ENCODE data around the gene MYRIP.

The MYRIP gene

DNA sequence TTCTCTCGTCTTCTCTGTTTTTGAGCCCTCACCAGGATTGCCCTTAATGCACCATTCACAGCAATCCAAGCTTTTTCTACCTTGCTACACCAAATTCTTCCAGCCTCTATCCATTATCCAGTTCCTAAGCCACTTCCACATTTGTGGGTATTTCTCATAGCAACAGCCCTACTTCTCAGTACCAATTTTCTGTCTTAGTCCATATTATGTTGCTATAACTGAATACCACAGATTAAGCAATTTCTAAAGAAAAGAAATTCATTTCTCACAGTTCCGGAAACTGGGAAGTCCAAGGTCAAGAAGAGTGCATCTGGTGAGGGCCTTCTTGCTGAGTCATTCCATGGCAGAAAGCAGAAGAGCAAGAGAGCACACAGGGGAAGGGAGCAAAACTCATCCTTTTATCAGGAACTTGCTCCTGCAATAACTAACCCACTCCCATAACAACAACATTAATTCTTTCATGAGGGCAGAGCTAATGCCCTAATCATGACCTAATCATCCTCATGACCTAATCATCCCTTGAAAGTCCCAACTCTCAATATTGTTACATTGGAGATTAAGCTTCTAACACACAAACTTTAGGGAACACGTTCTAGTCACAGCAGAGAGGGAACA, 490.4 kb downstream of the MYRIP start:
- no peak for DNase-seq

DNA sequence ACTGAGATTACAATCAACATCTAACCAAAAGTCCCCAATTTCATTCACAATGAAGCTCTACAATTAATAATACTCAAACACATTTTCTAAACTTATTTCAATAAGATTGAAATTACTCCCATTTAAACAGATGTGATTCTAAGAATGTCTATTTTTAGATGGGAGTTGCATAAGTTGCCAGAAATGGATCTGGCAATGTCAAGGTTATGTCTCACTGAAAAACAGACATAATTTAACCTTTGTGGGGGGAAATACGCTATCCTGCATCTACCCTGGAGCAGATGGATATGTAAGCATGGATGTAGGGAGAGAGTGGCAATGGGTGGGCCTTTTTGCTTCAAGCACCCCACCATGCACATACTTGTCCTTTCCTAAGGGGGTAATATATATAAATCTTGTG, 493.4 kb downstream of the MYRIP start:
- DNase-seq, result no peak

DNA sequence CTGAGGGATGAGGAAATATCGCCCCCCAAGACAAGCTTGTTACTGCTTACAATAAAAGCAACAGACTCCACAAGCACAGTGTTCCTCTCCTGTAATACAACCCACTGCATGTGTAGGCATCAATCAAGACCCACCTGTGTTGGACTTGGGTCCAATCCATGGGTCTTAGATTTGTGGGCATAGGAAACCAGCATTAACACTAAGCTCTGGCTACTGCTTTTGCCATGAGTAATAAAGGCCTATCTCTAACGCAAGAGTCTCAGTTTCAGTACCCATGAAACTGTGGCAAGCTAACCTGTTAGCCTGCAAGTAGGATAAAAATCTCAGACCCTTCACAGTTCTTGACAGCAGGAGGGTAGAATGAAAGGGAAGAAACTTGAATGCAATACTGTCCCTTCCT, 494.9 kb downstream of the MYRIP start:
- no peak for DNase-seq

DNA sequence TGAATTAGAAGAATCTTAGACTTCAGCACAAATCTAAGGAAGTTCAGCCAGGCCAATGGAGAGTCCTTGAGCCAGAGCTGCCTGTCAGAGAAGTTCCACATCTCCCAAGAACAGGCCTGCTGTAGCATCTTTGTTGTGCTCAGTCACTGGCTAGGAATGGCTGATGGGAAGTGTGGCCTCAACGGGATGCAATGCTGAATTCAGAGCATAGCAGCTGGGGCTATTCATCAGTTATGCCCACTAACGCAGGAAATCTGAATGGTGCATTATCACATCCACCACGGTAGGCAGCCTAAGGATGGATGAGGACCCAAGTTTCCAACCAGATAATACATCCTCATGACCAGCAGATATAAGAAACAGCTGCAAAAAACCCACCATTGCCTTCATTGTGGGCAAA, 496.9 kb downstream of the MYRIP start:
- DNase-seq, result no peak

DNA sequence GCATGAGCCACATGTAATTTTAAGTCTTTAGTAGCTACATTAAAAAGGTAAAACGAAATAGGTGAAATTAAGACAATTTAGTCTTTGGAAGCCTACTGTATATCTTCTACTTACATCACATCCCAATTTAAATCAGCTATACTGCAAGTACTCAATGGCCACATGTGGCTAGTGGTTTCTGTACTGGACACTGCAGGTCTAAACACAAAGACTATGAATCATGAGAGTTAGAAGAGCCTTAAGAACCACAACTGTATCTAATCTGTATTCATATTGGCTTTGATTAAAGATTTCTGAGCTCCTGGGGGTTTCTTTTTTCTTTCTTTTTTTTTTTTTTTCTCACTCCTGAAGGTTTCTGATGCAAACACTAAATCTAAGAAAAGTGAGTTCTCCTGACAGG, 497.8 kb downstream of the MYRIP start:
- no peak for DNase-seq

DNA sequence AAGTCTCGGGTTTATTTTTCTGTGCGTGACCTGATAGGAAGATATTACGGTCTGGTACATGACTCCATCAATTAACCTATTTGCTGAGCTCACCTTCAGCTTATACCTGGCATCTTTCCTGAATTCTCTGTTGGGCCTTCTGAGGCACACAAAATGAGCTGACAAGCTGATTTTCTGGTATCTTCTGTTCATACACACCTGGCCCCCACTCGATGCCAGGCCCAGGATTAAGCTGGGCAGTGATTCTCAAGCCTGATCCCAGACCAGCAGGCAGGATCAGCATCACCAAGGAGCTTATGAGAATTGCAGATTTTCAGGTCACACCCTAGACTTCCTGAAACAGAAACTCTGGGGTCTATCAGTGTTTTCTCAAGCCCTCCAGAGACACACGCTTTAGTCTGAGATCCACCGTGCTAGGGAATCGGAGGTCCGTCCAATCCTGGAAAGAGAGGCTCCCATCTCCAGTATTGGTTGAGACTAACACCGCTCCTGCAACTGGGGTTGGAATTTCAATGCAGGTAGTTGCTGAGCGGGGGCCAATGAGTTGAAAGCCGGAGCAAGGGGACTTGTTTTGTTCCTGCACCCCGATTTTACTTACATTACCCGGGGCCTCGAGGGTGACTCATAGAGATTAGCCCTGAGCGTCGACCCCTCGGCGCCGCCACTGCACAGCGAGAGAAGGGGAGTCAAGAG, 499.5 kb downstream of the MYRIP start:
- no peak for DNase-seq

DNA sequence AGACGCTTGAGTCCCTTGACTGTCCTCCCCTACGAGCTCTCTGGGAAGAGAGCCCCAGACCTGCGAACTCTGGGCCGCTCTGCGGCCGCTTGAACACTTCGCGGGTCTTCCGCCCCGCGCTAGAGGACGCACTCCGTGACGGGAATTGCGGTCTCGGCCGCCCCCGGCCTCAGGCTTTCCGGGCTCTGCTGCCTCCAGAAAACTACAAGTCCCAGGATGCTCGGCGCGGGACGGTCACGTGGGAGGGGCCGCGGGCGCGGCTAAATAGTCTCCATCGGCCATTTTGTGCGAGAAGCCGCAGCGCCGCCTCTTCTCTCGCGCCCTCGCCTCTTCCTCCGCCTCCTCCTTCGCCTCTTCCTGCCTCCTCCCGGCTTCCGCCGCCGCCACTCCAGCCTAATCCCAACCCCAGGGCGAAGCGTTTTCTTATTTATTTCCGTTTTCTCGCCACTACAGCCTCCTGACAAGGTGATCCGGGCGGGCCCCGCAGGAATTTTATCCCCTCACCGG, 500.1 kb downstream of the MYRIP start, which contains the start of gene EIF1B:
Gene EIF1B, plus strand, starts transcription at position 290 of the 507 bp plus-strand sequence. CDS start 235 bp downstream, outside the sequence.
- peak; percentile 99 for DNase-seq
